ENCODE data around the gene HACD2.
A peak's percentile ranks its signal among the peaks of the same experiment; 100 is the strongest.

The HACD2 gene

GRCh38 chr3:123449997-123450604 lies 134.8 kb downstream of the HACD2 start:
- CTCF ChIA-PET: interaction anchor here (1.4 to 2.4 kb wide), 3 partner anchors 27 to 40 kb away, joined by 3 to 10 read pairs (median 4); no protein-coding TSS in a partner anchor
- no peaks in the 10 kb centered on the region for H3K36me3 ChIP-seq (ENCODE audit: control insufficient read depth in 4 of 4, insufficient read depth in 4 of 4, low read length in 3 of 4)
- POLR2A ChIA-PET: interaction anchor here (0.6 kb wide), 1 partner anchor 845 kb away, joined by 6 read pairs; no protein-coding TSS in a partner anchor
- peaks cover 0 to 21% (median 17%) of the 10 kb centered on the region in 4 experiments for H3K4me1 ChIP-seq (ENCODE audit: control extremely low read depth in 1 of 4, control insufficient read depth in 4 of 4, insufficient read depth in 4 of 4, low read length in 3 of 4)
- DNase-seq: no peak
- 20% methylated on average over 25 of the region's 33 CpGs for WGBS (ENCODE audit: insufficient coverage)
- H3K9me3 ChIP-seq (ENCODE audit: control extremely low read depth in 1 of 5, control insufficient read depth in 4 of 5, insufficient read depth in 2 of 5, low read depth in 1 of 5, low read length in 4 of 5): no peaks in the 10 kb centered on the region
- no peak overlapping the region for H3K27ac ChIP-seq (ENCODE audit: insufficient read depth in 1 of 2, low read depth in 1 of 2, low read length in 2 of 2, poor library complexity in 1 of 2, severe bottlenecking in 2 of 2)
- peak overlapping the region in 5 of 7 experiments; percentile 22 to 74 (median 61) for H3K4me3 ChIP-seq (ENCODE audit: control insufficient read depth in 1 of 7, extremely low read depth in 1 of 7, insufficient read depth in 4 of 7, low read depth in 2 of 7, low read length in 6 of 7)
- H3K27me3 ChIP-seq (replicated peaks in 2 of 5; ENCODE audit: control insufficient read depth in 4 of 5, insufficient read depth in 5 of 5, low read length in 4 of 5): peaks cover 18 to 72% (median 30%) of the 10 kb centered on the region in 5 experiments

GRCh38 chr3:123449102-123449996 lies 135.5 kb downstream of the HACD2 start:
- no peaks in the 10 kb centered on the region for H3K9me3 ChIP-seq (ENCODE audit: control extremely low read depth in 1 of 5, control insufficient read depth in 4 of 5, insufficient read depth in 2 of 5, low read depth in 1 of 5, low read length in 4 of 5)
- no peak overlapping the region for H3K27ac ChIP-seq (ENCODE audit: insufficient read depth in 1 of 2, low read depth in 1 of 2, low read length in 2 of 2, poor library complexity in 1 of 2, severe bottlenecking in 2 of 2)
- peaks cover 0 to 21% (median 17%) of the 10 kb centered on the region in 4 experiments for H3K4me1 ChIP-seq (ENCODE audit: control extremely low read depth in 1 of 4, control insufficient read depth in 4 of 4, insufficient read depth in 4 of 4, low read length in 3 of 4)
- H3K36me3 ChIP-seq (ENCODE audit: control insufficient read depth in 4 of 4, insufficient read depth in 4 of 4, low read length in 3 of 4): no peaks in the 10 kb centered on the region
- H3K4me3 ChIP-seq (ENCODE audit: control insufficient read depth in 1 of 7, extremely low read depth in 1 of 7, insufficient read depth in 4 of 7, low read depth in 2 of 7, low read length in 6 of 7): peak overlapping the region; percentile 37 to 74 (median 61)
- POLR2A ChIA-PET: no interaction called here
- peak in 2 of 3 donors; percentile 26 to 36 for DNase-seq
- H3K27me3 ChIP-seq (replicated peaks in 2 of 5; ENCODE audit: control insufficient read depth in 4 of 5, insufficient read depth in 5 of 5, low read length in 4 of 5): peaks cover 18 to 79% (median 33%) of the 10 kb centered on the region in 5 experiments
- CTCF ChIA-PET: interaction anchor here (1.0 to 3.4 kb wide), 4 partner anchors 28 to 49 kb away, joined by 3 to 16 read pairs (median 7); no protein-coding TSS in a partner anchor
- 0% methylated on average over 99 of the region's 114 CpGs for WGBS (ENCODE audit: insufficient coverage)

DNA sequence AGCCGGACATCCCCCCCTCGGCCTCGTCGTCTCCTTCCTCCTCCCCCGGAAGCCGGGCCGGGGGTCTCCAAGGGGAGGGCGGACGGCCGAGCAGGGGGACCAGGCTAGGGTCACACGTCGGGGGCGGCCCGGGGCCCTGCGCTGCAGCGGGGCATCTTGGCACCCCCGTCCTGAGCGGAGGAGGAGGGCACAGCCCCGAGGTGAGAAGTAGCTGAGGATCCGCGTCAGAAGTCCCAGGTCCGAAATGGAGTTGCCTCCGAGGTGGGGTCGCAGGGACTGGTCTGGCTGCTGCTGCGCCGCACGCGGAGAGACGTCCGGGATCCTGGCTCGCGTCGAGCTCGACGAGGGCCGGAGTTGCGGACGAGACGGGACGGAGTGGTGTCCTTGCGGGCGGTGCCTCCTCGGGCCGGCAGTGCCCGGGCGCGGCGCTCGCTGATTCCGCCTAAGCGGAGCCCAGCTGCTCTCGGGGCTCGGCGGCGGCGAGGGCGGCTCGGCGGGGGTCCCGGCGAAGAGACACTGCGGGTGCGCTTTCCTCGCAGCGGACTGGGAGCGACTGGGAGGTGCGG lies 136.2 kb downstream of the HACD2 start, which contains the start of gene ADCY5:
TSS of gene ADCY5 (minus strand) at position 555 of the 566 bp plus-strand sequence. CDS start at position 10, 545 bp downstream.
- H3K27me3 ChIP-seq (replicated peaks in 2 of 5; ENCODE audit: control insufficient read depth in 4 of 5, insufficient read depth in 5 of 5, low read length in 4 of 5): peaks cover 18 to 82% (median 35%) of the 10 kb centered on the region in 5 experiments
- ChIA-PET CTCF (interaction anchor here (1.0 to 3.4 kb wide), 4 partner anchors 10 to 49 kb away, joined by 3 to 16 read pairs (median 4); no protein-coding TSS in a partner anchor), POLR2A (no interaction called here)
- H3K4me1 ChIP-seq (ENCODE audit: control extremely low read depth in 1 of 4, control insufficient read depth in 4 of 4, insufficient read depth in 4 of 4, low read length in 3 of 4): peaks cover 0 to 21% (median 17%) of the 10 kb centered on the region in 4 experiments
- peak within 1 kb of the TSS; percentile 37 to 74 (median 61) for H3K4me3 ChIP-seq (ENCODE audit: control insufficient read depth in 1 of 7, extremely low read depth in 1 of 7, insufficient read depth in 4 of 7, low read depth in 2 of 7, low read length in 6 of 7)
- DNase-seq: peak in 1 of 3 donors; percentile 32
- H3K27ac ChIP-seq (ENCODE audit: insufficient read depth in 1 of 2, low read depth in 1 of 2, low read length in 2 of 2, poor library complexity in 1 of 2, severe bottlenecking in 2 of 2): no peak within 1 kb of the TSS
- no peaks in the 10 kb centered on the region for H3K36me3 ChIP-seq (ENCODE audit: control insufficient read depth in 4 of 4, insufficient read depth in 4 of 4, low read length in 3 of 4)
- WGBS (ENCODE audit: insufficient coverage): 4% methylated on average over 50 of the region's 67 CpGs
- no peaks in the 10 kb centered on the region for H3K9me3 ChIP-seq (ENCODE audit: control extremely low read depth in 1 of 5, control insufficient read depth in 4 of 5, insufficient read depth in 2 of 5, low read depth in 1 of 5, low read length in 4 of 5)

GRCh38 chr3:123447749-123448517 lies 136.9 kb downstream of the HACD2 start:
- H3K4me1 ChIP-seq (ENCODE audit: control extremely low read depth in 1 of 4, control insufficient read depth in 4 of 4, insufficient read depth in 4 of 4, low read length in 3 of 4): peaks cover 0 to 21% (median 17%) of the 10 kb centered on the region in 4 experiments

GRCh38 chr3:123447416-123447748 lies 137.5 kb downstream of the HACD2 start:
- ChIA-PET POLR2A (no interaction called here), CTCF (interaction anchor here (1.0 to 3.4 kb wide), 5 partner anchors 13 to 113 kb away, joined by 3 to 16 read pairs (median 4); no protein-coding TSS in a partner anchor)
- no peak for DNase-seq
- no peaks in the 10 kb centered on the region for H3K9me3 ChIP-seq (ENCODE audit: control extremely low read depth in 1 of 5, control insufficient read depth in 4 of 5, insufficient read depth in 2 of 5, low read depth in 1 of 5, low read length in 4 of 5)
- peaks cover 0 to 21% (median 17%) of the 10 kb centered on the region in 4 experiments for H3K4me1 ChIP-seq (ENCODE audit: control extremely low read depth in 1 of 4, control insufficient read depth in 4 of 4, insufficient read depth in 4 of 4, low read length in 3 of 4)
- no peak overlapping the region for H3K4me3 ChIP-seq (ENCODE audit: control insufficient read depth in 1 of 7, extremely low read depth in 1 of 7, insufficient read depth in 4 of 7, low read depth in 2 of 7, low read length in 6 of 7)
- no peak overlapping the region for H3K27ac ChIP-seq (ENCODE audit: insufficient read depth in 1 of 2, low read depth in 1 of 2, low read length in 2 of 2, poor library complexity in 1 of 2, severe bottlenecking in 2 of 2)
- no peaks in the 10 kb centered on the region for H3K36me3 ChIP-seq (ENCODE audit: control insufficient read depth in 4 of 4, insufficient read depth in 4 of 4, low read length in 3 of 4)
- 95% methylated on average over 27 of the region's 27 CpGs for WGBS (ENCODE audit: insufficient coverage)
- peaks cover 18 to 85% (median 38%) of the 10 kb centered on the region in 5 experiments for H3K27me3 ChIP-seq (replicated peaks in 2 of 5; ENCODE audit: control insufficient read depth in 4 of 5, insufficient read depth in 5 of 5, low read length in 4 of 5)

More at GRCh38 chr3:123447749-123448517, 136.9 kb downstream of the HACD2 start:
- CTCF ChIA-PET: interaction anchor here (1.0 to 3.4 kb wide), 7 partner anchors 11 to 112 kb away, joined by 3 to 16 read pairs (median 4); no protein-coding TSS in a partner anchor
- Histone ChIP-seq H3K4me3 (ENCODE audit: control insufficient read depth in 1 of 7, extremely low read depth in 1 of 7, insufficient read depth in 4 of 7, low read depth in 2 of 7, low read length in 6 of 7) (peak overlapping the region in 6 of 7 experiments; percentile 15 to 69 (median 61)), H3K9me3 (ENCODE audit: control extremely low read depth in 1 of 5, control insufficient read depth in 4 of 5, insufficient read depth in 2 of 5, low read depth in 1 of 5, low read length in 4 of 5) (no peaks in the 10 kb centered on the region), H3K36me3 (ENCODE audit: control insufficient read depth in 4 of 4, insufficient read depth in 4 of 4, low read length in 3 of 4) (no peaks in the 10 kb centered on the region), H3K27me3 (replicated peaks in 2 of 5; ENCODE audit: control insufficient read depth in 4 of 5, insufficient read depth in 5 of 5, low read length in 4 of 5) (peaks cover 18 to 84% (median 37%) of the 10 kb centered on the region in 5 experiments), H3K27ac (ENCODE audit: insufficient read depth in 1 of 2, low read depth in 1 of 2, low read length in 2 of 2, poor library complexity in 1 of 2, severe bottlenecking in 2 of 2) (no peak overlapping the region)
- POLR2A ChIA-PET: no interaction called here
- peak; percentile 48 to 79 (median 77) for DNase-seq
- WGBS (ENCODE audit: insufficient coverage): 20% methylated on average over 80 of the region's 110 CpGs

GRCh38 chr3:123446610-123447109 lies 138.2 kb downstream of the HACD2 start:
- no peaks in the 10 kb centered on the region for H3K36me3 ChIP-seq (ENCODE audit: control insufficient read depth in 4 of 4, insufficient read depth in 4 of 4, low read length in 3 of 4)
- ChIA-PET POLR2A (no interaction called here), CTCF (interaction anchor here (1.0 to 3.4 kb wide), 5 partner anchors 11 to 43 kb away, joined by 3 to 16 read pairs (median 5); no protein-coding TSS in a partner anchor)
- no peak overlapping the region for H3K27ac ChIP-seq (ENCODE audit: insufficient read depth in 1 of 2, low read depth in 1 of 2, low read length in 2 of 2, poor library complexity in 1 of 2, severe bottlenecking in 2 of 2)
- DNase-seq: no peak
- H3K4me1 ChIP-seq (ENCODE audit: control extremely low read depth in 1 of 4, control insufficient read depth in 4 of 4, insufficient read depth in 4 of 4, low read length in 3 of 4): peaks cover 0 to 21% (median 17%) of the 10 kb centered on the region in 4 experiments
- peaks cover 18 to 84% (median 38%) of the 10 kb centered on the region in 5 experiments for H3K27me3 ChIP-seq (replicated peaks in 2 of 5; ENCODE audit: control insufficient read depth in 4 of 5, insufficient read depth in 5 of 5, low read length in 4 of 5)
- WGBS (ENCODE audit: insufficient coverage): 95% methylated on average over 4 of the region's 6 CpGs
- no peak overlapping the region for H3K4me3 ChIP-seq (ENCODE audit: control insufficient read depth in 1 of 7, extremely low read depth in 1 of 7, insufficient read depth in 4 of 7, low read depth in 2 of 7, low read length in 6 of 7)
- H3K9me3 ChIP-seq (ENCODE audit: control extremely low read depth in 1 of 5, control insufficient read depth in 4 of 5, insufficient read depth in 2 of 5, low read depth in 1 of 5, low read length in 4 of 5): no peaks in the 10 kb centered on the region

Data from common myeloid progenitor, CD34-positive (primary cell).